GM21423 (cell line): ENCODE data around the gene GNPDA2.
"Not testable (repeated sequence)": the region's sequence is repeated elsewhere in the genome, so short reads cannot be mapped to it uniquely, and the experiment has no call there.

ENCODE experiments used
- ATAC-seq: cut with Tn5 transposase; IDR thresholded peaks from one replicate; pipeline ENCODE4 v1.9.1; 2021; ENCODE audit warnings: mild to moderate bottlenecking, moderate library complexity; ENCODE audit not compliant: unreplicated experiment

Gene GNPDA2

GRCh38 chr4:44726038-44726871 lies at the start of gene GNPDA2:
Gene GNPDA2, minus strand, starts transcription at chr4:44726556. Its CDS starts 4,349 bp downstream, at chr4:44722207.
- ATAC-seq, result peak; percentile 91

GRCh38 chr4:44772340-44772739 lies 46.0 kb upstream of the GNPDA2 start:
- ATAC-seq, result no peak

GRCh38 chr4:44771789-44772188 lies 45.4 kb upstream of the GNPDA2 start:
- no peak for ATAC-seq

- ATAC-seq, result no peak
Observed at GRCh38 chr4:44766453-44766852, 40.1 kb upstream of the GNPDA2 start.

- no peak for ATAC-seq
Observed at GRCh38 chr4:44765116-44765515, 38.8 kb upstream of the GNPDA2 start.

GRCh38 chr4:44761306-44761705 lies 35.0 kb upstream of the GNPDA2 start:
- ATAC-seq, result no peak

- ATAC-seq, result peak; percentile 75
Observed at GRCh38 chr4:44760142-44760898, 34.0 kb upstream of the GNPDA2 start.

- no peak for ATAC-seq
Observed at GRCh38 chr4:44756559-44756958, 30.2 kb upstream of the GNPDA2 start.

GRCh38 chr4:44740201-44740600 lies 13.8 kb upstream of the GNPDA2 start:
- ATAC-seq, result no peak

GRCh38 chr4:44738615-44739014 lies 12.3 kb upstream of the GNPDA2 start:
- peak; percentile 74 for ATAC-seq

- no peak for ATAC-seq
Observed at GRCh38 chr4:44736900-44737299, 10.5 kb upstream of the GNPDA2 start.

GRCh38 chr4:44728694-44729093 lies 2.3 kb upstream of the GNPDA2 start:
- ATAC-seq, result not testable (repeated sequence)

GRCh38 chr4:44727471-44727870 lies 1.1 kb upstream of the GNPDA2 start:
- no peak for ATAC-seq

GRCh38 chr4:44725726-44726037 lies 674 bp downstream of the GNPDA2 start:
- ATAC-seq, result no peak

- ATAC-seq, result no peak
Observed at GRCh38 chr4:44725166-44725565, 1.2 kb downstream of the GNPDA2 start.

GRCh38 chr4:44722001-44722400 lies 4.4 kb downstream of the GNPDA2 start:
- ATAC-seq, result no peak

- no peak for ATAC-seq
Observed at GRCh38 chr4:44720371-44720770, 6.0 kb downstream of the GNPDA2 start.

GRCh38 chr4:44716597-44716996 lies 9.8 kb downstream of the GNPDA2 start:
- no peak for ATAC-seq

GRCh38 chr4:44713125-44713524 lies 13.2 kb downstream of the GNPDA2 start:
- ATAC-seq, result no peak

GRCh38 chr4:44704673-44705072 lies 21.7 kb downstream of the GNPDA2 start:
- ATAC-seq, result no peak

- no peak for ATAC-seq
Observed at GRCh38 chr4:44701037-44701436, 25.3 kb downstream of the GNPDA2 start.

- no peak for ATAC-seq
Observed at GRCh38 chr4:44700427-44700826, 25.9 kb downstream of the GNPDA2 start.
